Upper lobe of right lung (tissue), 1 donor: Measurements from ENCODE around the gene METAP1. TPM values are rescaled to one million over a fixed set of nuclear protein-coding genes. Genes with fewer than 3 reads are reported as not detected.
"Not testable (repeated sequence)": the region's sequence is repeated elsewhere in the genome, so short reads cannot be mapped to it uniquely, and the experiment has no call there.

Experiments
- ATAC-seq: fragments of 200-7000 bp; cut with Tn5 transposase; one replicate; pipeline ENCODE4 v1.9.1; 2020; ENCODE audit warnings: mild to moderate bottlenecking, moderate library complexity
- DNase-seq: peaks from one replicate; pipeline ENCODE4 v3.0.0-alpha.2; 2020
- H3K27ac ChIP-seq: fragments of 200-600 bp; one replicate; pipeline ENCODE4 v1.8.0; 2022
- H3K27me3 ChIP-seq: fragments of 200-600 bp; one replicate; pipeline ENCODE4 v1.8.0; 2022; ENCODE audit warnings: mild to moderate bottlenecking
- H3K36me3 ChIP-seq: fragments of 200-600 bp; one replicate; pipeline ENCODE4 v1.8.0; 2022
- H3K4me1 ChIP-seq: fragments of 200-600 bp; one replicate; pipeline ENCODE4 v1.8.0; 2022
- H3K4me3 ChIP-seq: fragments of 200-600 bp; one replicate; pipeline ENCODE4 v1.8.0; 2022; ENCODE audit warnings: mild to moderate bottlenecking
- H3K9me3 ChIP-seq: fragments of 200-600 bp; one replicate; pipeline ENCODE4 v1.8.0; 2022
- CTCF ChIP-seq: fragments of 200-600 bp; IDR thresholded peaks from one replicate; pipeline ENCODE4 v1.8.0; 2022; ENCODE audit warnings: antibody characterized with exemption
- intact Hi-C: fragments of 100-400 bp; cut with DNase I; formaldehyde crosslinking; loops from one replicate; pipeline ENCODE4 v1.11.0; 2022
- total RNA-seq: library from RNA; stranded (reverse); fragmentation: NEBNext Ultra II Directional; extraction: Animal tissue kit (Norgen Biotek cat#: 25700); gene quantifications from one replicate; pipeline ENCODE4 v1.2.1, GENCODE V29; 2021
- donor health status: DM: no; HTN: yes; CAD: no; lungs with severe emphysema.

Gene METAP1
- total RNA-seq, 1 donor from 2014 or later, result 30.4 TPM

GRCh38 chr4:99061048-99061700 is 65.7 kb downstream of the METAP1 start:
- Histone ChIP-seq H3K27me3 (no peaks in the 10 kb centered on the region), H3K4me3 (no peak overlapping the region), H3K27ac (no peak overlapping the region), H3K4me1 (no peaks in the 10 kb centered on the region), H3K36me3 (peaks cover 28% of the 10 kb centered on the region), H3K9me3 (no peaks in the 10 kb centered on the region)
- intact Hi-C loops, result no loop called here
- ATAC-seq (no peak), DNase-seq (no peak)
- TF ChIP-seq CTCF, result no peak

- intact Hi-C loops, result no loop called here
- no peak for TF ChIP-seq CTCF
- Histone ChIP-seq H3K36me3 (peaks cover 30% of the 10 kb centered on the region), H3K4me3 (no peak overlapping the region), H3K27me3 (no peaks in the 10 kb centered on the region), H3K9me3 (no peaks in the 10 kb centered on the region), H3K27ac (no peak overlapping the region), H3K4me1 (no peaks in the 10 kb centered on the region)
- peak; percentile 64 for ATAC-seq
- no peak for DNase-seq
Observed at GRCh38 chr4:99062120-99062519, 66.6 kb downstream of the METAP1 start.

DNA sequence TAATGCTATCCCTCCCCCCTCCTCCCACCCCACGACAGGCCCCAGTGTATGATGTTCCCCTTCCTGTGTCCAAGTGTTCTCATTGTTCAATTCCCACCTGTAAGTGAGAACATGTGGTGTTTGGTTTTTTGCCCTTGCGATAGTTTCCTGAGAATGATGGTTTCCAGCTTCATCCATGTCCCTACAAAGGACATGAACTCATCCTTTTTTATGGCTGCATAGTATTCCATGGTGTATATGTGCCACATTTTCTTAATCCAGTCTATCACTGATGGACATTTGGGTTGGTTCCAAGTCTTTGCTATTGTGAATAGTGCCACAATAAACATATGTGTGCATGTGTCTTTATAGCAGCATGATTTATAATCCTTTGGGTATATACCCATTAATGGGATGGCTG is 70.0 kb downstream of the METAP1 start:
- H3K4me1 ChIP-seq, H3K27me3 ChIP-seq, H3K27ac ChIP-seq, ATAC-seq, H3K9me3 ChIP-seq, H3K4me3 ChIP-seq, intact Hi-C loops, DNase-seq: not testable (repeated sequence)
- H3K36me3 ChIP-seq, result peaks cover 43% of the 10 kb centered on the region

DNA sequence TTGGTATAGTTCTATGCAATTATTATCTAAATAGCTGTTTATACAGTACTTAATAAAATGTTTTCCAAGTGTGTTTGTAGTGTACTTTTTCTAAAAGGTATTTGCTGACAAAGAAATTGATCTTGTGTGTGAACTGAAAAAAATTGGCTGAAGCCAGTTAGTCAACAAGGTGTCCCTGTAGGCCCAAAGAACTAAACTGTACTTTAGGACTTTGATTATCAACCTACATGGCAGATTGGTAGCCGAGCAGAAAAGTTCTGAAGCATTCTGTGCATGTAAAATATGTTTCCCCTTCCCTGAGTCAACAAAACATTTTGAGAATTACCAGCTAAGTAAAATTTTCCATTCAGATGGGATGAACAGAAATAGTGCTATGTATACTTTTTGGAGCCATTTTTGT is 72.1 kb downstream of the METAP1 start:
- DNase-seq, result no peak
- Histone ChIP-seq H3K36me3 (peaks cover 53% of the 10 kb centered on the region), H3K27me3 (no peaks in the 10 kb centered on the region), H3K9me3 (no peaks in the 10 kb centered on the region), H3K4me1 (no peaks in the 10 kb centered on the region), H3K27ac (no peak overlapping the region), H3K4me3 (no peak overlapping the region)
- intact Hi-C loops, result no loop called here
- no peak for TF ChIP-seq CTCF
- no peak for ATAC-seq

DNA sequence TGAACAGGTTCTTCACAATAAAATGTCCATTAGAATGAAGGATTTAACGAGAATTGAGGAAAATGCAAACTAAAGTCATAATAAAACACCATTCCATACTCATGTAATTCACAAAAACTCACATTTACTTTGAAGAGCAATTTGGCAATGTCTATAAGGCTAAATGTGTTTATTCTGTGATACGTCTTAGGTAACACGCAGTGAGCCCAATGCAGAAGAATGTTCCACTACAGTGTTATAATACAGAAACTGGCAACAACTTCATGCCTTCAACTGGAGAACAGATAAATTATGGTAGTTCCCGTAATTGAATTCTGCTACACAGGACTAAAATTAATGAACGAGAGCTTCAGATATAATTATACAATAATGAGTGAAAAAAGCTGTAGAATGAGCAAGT is 75.6 kb downstream of the METAP1 start:
- Histone ChIP-seq H3K4me3 (no peak overlapping the region), H3K36me3 (peaks cover 88% of the 10 kb centered on the region)
- TF ChIP-seq CTCF, result no peak

GRCh38 chr4:99074816-99075215 is 79.3 kb downstream of the METAP1 start:
- Histone ChIP-seq H3K27ac (no peak overlapping the region), H3K4me3 (no peak overlapping the region), H3K36me3 (peaks cover 100% of the 10 kb centered on the region), H3K4me1 (no peaks in the 10 kb centered on the region), H3K27me3 (no peaks in the 10 kb centered on the region), H3K9me3 (no peaks in the 10 kb centered on the region)
- intact Hi-C loops, result no loop called here
- DNase-seq, result peak; percentile 84
- ATAC-seq, result peak; percentile 90
- no peak for TF ChIP-seq CTCF

More for the DNA sequence above, 75.6 kb downstream of the METAP1 start:
- Histone ChIP-seq H3K4me1 (no peaks in the 10 kb centered on the region), H3K9me3 (no peaks in the 10 kb centered on the region), H3K27ac (no peak overlapping the region), H3K27me3 (no peaks in the 10 kb centered on the region)
- ATAC-seq (no peak), DNase-seq (no peak)
- intact Hi-C loops, result no loop called here
